ENCODE measurements around the gene MYO18A. TPM values are rescaled to one million over a fixed set of nuclear protein-coding genes. Genes with fewer than 3 reads are reported as not detected.

MYO18A gene
- total RNA-seq, 1 experiment from 2014 or later: 37.2 TPM

DNA sequence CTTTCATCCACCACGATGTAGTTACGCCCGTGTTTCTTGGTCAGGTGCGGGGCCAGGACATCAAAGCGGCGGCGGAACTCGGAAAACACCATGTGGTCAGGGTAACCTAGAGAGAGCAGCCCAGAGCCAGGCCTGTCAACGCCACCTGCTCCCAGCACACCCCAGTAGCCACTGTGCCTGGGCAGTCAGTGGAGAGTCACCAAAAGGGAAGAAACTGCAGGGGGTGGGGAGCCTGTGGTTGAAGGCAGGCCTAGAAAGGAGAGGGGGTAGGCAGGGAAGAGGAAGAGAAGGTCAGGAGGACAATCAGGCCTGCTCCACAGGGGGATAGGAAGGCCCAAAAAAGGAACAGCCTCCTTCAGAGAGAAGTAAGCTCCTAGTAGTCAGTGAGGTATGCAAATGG lies 73.1 kb downstream of the MYO18A start:
- H3K36me3 ChIP-seq (ENCODE audit: control insufficient read depth in 1 of 2, insufficient read depth in 2 of 2, low read length in 2 of 2): peaks cover 0 to 10% of the 10 kb centered on the region in 2 experiments; a peak in 1 of 4 replicates

DNA sequence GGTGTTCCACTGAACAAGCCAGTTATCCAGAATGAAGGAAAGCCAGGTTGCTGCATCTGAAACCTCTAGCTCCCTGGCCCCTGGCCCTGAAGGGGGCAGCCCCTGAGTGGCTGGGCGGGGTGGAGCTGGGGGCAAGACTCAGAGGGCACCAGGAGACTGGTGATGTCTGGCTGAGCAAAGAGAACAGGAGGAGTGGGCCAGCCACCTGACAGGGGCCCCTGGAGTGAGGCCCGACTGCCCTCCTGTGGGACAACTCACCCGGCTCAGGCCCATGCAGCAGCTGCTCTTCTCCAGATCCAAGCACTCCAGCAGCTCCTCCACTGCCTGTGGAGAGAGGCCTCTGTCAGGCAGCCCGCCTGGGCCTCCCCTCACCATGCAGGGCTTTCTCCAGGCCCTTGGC lies 76.9 kb downstream of the MYO18A start:
- H3K27ac ChIP-seq (ENCODE audit: low read depth, low read length): no peak overlapping the region
- BruUV-seq (replicated peaks): no TSS peak
- ATAC-seq (no peak), DNase-seq (ENCODE audit: low read depth, low spot score) (no peak)
- no peaks in the 10 kb centered on the region for H3K9me2 ChIP-seq (ENCODE audit: insufficient read depth)
- no peak overlapping the region for H3K4me2 ChIP-seq (ENCODE audit: low read length)
- no peak overlapping the region for H3K4me3 ChIP-seq (replicated peaks in 1 of 2; ENCODE audit: low read depth in 1 of 2, low read length in 2 of 2)
- RAD21 ChIA-PET (ENCODE audit: low non-redundant PET in 1 of 2, low total read pairs in 2 of 2, uncharacterized antibody in 2 of 2, unreplicated experiment in 2 of 2): no interaction called here
- POLR2A ChIA-PET: no interaction called here
- no peak overlapping the region for H3K9ac ChIP-seq (ENCODE audit: low read length)
- H4K20me1 ChIP-seq (ENCODE audit: insufficient read depth): no peaks in the 10 kb centered on the region
- no peaks in the 10 kb centered on the region for H3K79me2 ChIP-seq (ENCODE audit: insufficient read depth, low read length)
- H3K9me3 ChIP-seq (ENCODE audit: control insufficient read depth in 1 of 2, insufficient read depth in 1 of 2, low read depth in 1 of 2, low read length in 2 of 2): no peaks in the 10 kb centered on the region
- peaks cover 13% of the 10 kb centered on the region in 2 experiments for H3K4me1 ChIP-seq (ENCODE audit: control insufficient read depth in 1 of 2, insufficient read depth in 2 of 2, low read length in 2 of 2)
- H3K27me3 ChIP-seq (ENCODE audit: insufficient read depth, low read length): no peaks in the 10 kb centered on the region
- CTCF ChIA-PET: interaction anchor here (1.0 kb wide), 1 partner anchor 138 kb away, joined by 3 read pairs; no protein-coding TSS in a partner anchor
- no peak overlapping the region for H2AFZ ChIP-seq (ENCODE audit: low read depth, low read length, poor library complexity, severe bottlenecking)
- intact Hi-C loops (cut with micrococcal nuclease): no loop called here
- no peaks in the 10 kb centered on the region; a peak in 1 of 4 replicates for H3K36me3 ChIP-seq (ENCODE audit: control insufficient read depth in 1 of 2, insufficient read depth in 2 of 2, low read length in 2 of 2)
- TF ChIP-seq SRF (IDR thresholded peaks at IDR 0.05; ENCODE audit: low read depth) (no peak), ELF1 (IDR thresholded peaks at IDR 0.05; ENCODE audit: borderline replicate concordance, low read depth) (no peak), POLR2A (IDR thresholded peaks at IDR 0.05; ENCODE audit: borderline replicate concordance, extremely low read depth, insufficient read depth, insufficient read length) (no peak), ZNF274 (IDR thresholded peaks at IDR 0.05; ENCODE audit: low read depth, low read length) (no peak), TCF7L2 (IDR thresholded peaks at IDR 0.05; ENCODE audit: borderline replicate concordance, extremely low read depth, insufficient read depth, insufficient read length) (no peak), JUND (IDR thresholded peaks at IDR 0.05) (no peak), EZH2phosphoT487 (IDR thresholded peaks at IDR 0.05; ENCODE audit: borderline replicate concordance) (no peak), CBX3 (IDR thresholded peaks at IDR 0.05; ENCODE audit: low read depth) (no peak), ATF3 (IDR thresholded peaks at IDR 0.05) (no peak)
- TF ChIP-seq, protein P1, sequence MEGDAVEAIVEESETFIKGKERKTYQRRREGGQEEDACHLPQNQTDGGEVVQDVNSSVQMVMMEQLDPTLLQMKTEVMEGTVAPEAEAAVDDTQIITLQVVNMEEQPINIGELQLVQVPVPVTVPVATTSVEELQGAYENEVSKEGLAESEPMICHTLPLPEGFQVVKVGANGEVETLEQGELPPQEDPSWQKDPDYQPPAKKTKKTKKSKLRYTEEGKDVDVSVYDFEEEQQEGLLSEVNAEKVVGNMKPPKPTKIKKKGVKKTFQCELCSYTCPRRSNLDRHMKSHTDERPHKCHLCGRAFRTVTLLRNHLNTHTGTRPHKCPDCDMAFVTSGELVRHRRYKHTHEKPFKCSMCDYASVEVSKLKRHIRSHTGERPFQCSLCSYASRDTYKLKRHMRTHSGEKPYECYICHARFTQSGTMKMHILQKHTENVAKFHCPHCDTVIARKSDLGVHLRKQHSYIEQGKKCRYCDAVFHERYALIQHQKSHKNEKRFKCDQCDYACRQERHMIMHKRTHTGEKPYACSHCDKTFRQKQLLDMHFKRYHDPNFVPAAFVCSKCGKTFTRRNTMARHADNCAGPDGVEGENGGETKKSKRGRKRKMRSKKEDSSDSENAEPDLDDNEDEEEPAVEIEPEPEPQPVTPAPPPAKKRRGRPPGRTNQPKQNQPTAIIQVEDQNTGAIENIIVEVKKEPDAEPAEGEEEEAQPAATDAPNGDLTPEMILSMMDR (IDR thresholded peaks at IDR 0.05 in 2 of 3, conservative IDR thresholded peaks at IDR 0.05 in 1 of 3; ENCODE audit: borderline replicate concordance in 1 of 3, insufficient read depth in 1 of 3, low read depth in 2 of 3, low read length in 2 of 3): no peak
- TF ChIP-seq, protein P2, sequence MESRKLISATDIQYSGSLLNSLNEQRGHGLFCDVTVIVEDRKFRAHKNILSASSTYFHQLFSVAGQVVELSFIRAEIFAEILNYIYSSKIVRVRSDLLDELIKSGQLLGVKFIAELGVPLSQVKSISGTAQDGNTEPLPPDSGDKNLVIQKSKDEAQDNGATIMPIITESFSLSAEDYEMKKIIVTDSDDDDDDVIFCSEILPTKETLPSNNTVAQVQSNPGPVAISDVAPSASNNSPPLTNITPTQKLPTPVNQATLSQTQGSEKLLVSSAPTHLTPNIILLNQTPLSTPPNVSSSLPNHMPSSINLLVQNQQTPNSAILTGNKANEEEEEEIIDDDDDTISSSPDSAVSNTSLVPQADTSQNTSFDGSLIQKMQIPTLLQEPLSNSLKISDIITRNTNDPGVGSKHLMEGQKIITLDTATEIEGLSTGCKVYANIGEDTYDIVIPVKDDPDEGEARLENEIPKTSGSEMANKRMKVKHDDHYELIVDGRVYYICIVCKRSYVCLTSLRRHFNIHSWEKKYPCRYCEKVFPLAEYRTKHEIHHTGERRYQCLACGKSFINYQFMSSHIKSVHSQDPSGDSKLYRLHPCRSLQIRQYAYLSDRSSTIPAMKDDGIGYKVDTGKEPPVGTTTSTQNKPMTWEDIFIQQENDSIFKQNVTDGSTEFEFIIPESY (IDR thresholded peaks at IDR 0.05; ENCODE audit: extremely low read depth, insufficient replicate concordance, low read length): no peak

More for the DNA sequence above, 73.1 kb downstream of the MYO18A start:
- CTCF ChIA-PET: interaction anchor here (0.6 to 7.9 kb wide), 3 partner anchors 10 to 865 kb away, joined by 3 to 225 read pairs (median 10); no protein-coding TSS in a partner anchor
- no peak for ATAC-seq
- BruUV-seq (replicated peaks): no TSS peak
- H4K20me1 ChIP-seq (ENCODE audit: insufficient read depth): no peaks in the 10 kb centered on the region
- no peak overlapping the region for H3K4me2 ChIP-seq (ENCODE audit: low read length)
- H3K4me3 ChIP-seq (replicated peaks in 1 of 2; ENCODE audit: low read depth in 1 of 2, low read length in 2 of 2): no peak overlapping the region
- no peak overlapping the region for H3K27ac ChIP-seq (ENCODE audit: low read depth, low read length)
- no peaks in the 10 kb centered on the region for H3K79me2 ChIP-seq (ENCODE audit: insufficient read depth, low read length)
- POLR2A ChIA-PET: no interaction called here
- no peak overlapping the region for H2AFZ ChIP-seq (ENCODE audit: low read depth, low read length, poor library complexity, severe bottlenecking)
- TF ChIP-seq, protein P1 (IDR thresholded peaks at IDR 0.05 in 2 of 3, conservative IDR thresholded peaks at IDR 0.05 in 1 of 3; ENCODE audit: borderline replicate concordance in 1 of 3, insufficient read depth in 1 of 3, low read depth in 2 of 3, low read length in 2 of 3): no peak
- no peaks in the 10 kb centered on the region for H3K9me2 ChIP-seq (ENCODE audit: insufficient read depth)
- RAD21 ChIA-PET (ENCODE audit: low non-redundant PET in 1 of 2, low total read pairs in 2 of 2, uncharacterized antibody in 2 of 2, unreplicated experiment in 2 of 2): no interaction called here
- DNase-seq (ENCODE audit: low read depth, low spot score): no peak
- no peaks in the 10 kb centered on the region for H3K27me3 ChIP-seq (ENCODE audit: insufficient read depth, low read length)
- intact Hi-C loops (cut with micrococcal nuclease): no loop called here
- H3K9me3 ChIP-seq (ENCODE audit: control insufficient read depth in 1 of 2, insufficient read depth in 1 of 2, low read depth in 1 of 2, low read length in 2 of 2): no peaks in the 10 kb centered on the region
- H3K9ac ChIP-seq (ENCODE audit: low read length): no peak overlapping the region
- H3K4me1 ChIP-seq (ENCODE audit: control insufficient read depth in 1 of 2, insufficient read depth in 2 of 2, low read length in 2 of 2): peaks cover 15 to 26% of the 10 kb centered on the region in 2 experiments

Data from HCT116 (cell line).